Colon (tissue), 2 donors: ENCODE measurements around the gene TUBGCP3.

Source experiments
- FAIRE-seq: peaks from 2 replicates; lab custom pipeline; 2012; peaks lifted over from hg19 to GRCh38; lab: Jason Lieb, UNC
- donor health status: control.
- donor health status: control.

Gene TUBGCP3

DNA sequence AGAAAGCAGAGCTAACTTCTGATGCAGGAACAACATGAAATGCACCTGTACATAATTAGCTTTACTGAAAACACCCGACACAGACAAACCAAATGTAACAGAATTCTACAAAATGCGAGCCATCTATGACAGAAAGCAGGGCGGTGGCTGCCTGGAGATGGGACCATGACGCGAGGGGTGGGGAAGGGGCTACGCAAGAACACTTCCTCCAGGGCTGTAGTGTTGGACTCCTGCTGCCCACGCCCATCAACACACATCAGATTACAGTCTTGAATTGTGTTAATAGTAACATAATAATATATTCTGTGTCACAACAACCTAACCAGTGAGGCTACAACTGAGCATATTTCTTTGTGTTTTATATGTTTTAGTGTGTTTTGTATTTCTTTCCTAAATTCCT lies 108.6 kb downstream of the TUBGCP3 start:
- FAIRE-seq = no peak

DNA sequence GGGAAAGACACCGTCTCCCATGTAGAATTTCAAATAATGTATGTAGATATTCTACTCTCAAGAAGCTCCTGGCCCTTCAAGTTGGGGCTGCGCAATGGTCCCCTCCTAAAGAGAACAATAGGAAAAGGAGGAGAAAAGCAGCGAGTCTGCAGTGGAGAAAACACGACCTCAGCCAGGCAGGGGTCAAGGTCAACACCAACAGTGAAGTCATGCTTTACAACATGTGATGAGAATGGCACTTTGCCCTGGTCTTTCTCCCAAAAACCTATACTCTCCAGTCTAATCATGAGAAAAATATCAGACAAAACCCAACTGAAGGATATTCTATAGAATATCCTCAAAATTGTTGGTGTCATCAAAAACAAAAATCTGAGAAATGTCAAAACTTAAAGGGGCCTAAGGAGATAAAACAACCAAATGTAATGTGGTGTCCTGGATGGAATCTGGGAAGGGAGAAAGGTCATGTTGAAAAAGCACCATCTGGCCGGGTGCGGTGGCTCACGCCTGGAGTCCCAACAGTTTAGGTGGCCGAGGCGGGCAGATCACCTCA lies 110.8 kb downstream of the TUBGCP3 start:
- no peak for FAIRE-seq

DNA sequence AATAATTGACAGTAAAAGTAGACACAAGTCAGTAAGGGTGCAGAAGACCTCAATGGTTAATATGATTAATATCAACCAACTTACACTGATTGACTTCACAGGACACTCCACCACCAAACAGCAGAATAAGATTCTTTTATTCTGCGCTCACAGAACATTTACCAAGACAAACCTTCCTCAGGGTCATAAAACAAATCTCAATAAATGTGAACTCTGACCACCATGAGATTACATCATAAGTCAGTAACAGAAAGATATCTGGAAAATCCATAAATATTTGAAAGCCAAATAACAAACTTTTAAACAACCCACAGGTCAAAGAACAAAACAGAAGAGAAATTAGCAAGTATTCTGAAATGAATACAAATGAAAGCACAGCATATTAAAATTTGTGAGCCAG lies 112.1 kb downstream of the TUBGCP3 start:
- no peak for FAIRE-seq

DNA sequence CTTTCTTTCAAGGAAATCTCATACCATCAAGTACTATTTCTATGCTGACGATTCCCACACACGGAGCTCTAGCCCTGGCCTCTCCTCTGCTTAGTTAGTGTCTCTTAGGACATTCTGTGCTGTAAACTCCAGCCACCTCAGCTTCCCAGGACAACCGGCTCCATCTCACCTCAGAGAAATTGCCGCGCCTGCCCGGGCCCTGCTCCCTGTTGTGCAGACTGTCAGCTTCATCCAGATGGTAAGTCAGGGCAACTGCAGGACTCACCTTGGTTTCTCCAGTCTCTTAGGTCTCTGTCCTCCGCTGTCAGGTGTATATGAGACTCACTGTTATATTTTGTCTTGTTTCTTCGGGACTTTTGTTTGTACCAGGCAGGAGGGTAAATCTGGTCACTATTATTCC lies 113.1 kb downstream of the TUBGCP3 start:
- no peak for FAIRE-seq

DNA sequence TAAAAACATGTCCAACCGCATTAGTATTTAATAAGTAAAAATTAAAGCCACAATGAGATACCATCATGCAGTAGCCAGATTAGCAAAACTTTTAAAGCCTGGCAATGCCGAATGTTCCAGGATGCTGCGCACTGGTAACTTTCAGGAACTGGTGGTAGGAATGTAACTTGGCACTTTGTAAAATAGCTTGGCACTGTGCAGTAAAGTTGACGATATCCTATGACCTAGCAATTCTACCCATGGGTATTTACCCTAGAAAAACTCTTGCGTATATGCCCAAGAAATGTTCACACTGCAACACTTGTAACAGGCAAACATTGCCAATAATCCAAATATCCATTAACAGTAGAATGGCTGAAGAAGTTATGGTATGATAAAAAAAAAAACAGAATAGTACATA lies 114.1 kb downstream of the TUBGCP3 start:
- no peak for FAIRE-seq

DNA sequence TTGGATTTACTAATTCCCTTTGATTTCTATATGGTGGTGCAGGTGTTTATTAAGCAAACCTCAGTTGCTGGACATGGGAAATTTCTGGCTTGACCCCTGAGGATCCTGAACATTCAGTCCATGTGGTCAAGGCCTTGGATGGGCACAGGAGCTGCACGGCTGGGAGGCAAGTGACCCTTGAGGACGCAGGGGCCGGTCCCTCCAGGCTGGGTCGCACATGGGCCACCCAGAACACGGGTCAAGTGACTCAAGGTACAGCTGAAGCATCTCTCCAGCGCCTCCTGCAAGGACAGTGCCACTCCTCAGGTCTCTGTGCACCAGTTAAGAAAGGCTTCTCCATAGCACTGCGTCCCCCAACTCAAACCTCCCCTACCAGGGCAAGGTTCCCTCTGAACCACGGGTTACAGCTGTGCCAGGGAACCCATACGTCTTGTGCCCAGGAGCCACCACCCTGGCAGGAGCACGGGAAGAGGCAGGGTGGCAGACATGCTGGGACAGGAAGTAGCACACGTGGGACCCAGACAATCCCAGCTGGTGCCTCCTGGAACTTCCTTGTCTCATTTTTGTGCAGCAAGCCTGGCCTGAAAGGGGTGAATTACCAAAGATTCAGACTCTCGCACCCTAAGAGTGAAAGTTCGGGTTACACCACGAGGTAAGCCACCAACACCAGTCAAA lies 118.7 kb downstream of the TUBGCP3 start:
- FAIRE-seq = no peak

DNA sequence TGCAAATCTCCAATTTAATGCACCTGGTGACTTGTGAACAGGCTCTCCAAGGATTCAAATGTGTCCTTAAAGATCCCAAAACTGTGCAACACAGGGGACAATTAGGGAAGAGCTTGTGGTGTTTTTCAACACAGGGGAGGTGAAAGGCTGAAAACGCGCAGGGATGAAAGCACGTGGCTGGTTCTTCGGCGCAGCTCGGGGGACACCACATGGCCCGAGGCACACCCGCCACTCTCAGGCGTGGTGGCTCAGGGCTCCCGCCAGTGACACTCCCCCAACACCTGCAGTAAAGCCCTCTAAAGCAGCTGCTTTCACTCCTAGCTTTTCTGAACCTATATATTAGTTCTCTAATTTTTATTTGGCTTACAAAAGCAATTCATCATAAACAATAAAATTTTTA lies 119.9 kb downstream of the TUBGCP3 start:
- FAIRE-seq = no peak

DNA sequence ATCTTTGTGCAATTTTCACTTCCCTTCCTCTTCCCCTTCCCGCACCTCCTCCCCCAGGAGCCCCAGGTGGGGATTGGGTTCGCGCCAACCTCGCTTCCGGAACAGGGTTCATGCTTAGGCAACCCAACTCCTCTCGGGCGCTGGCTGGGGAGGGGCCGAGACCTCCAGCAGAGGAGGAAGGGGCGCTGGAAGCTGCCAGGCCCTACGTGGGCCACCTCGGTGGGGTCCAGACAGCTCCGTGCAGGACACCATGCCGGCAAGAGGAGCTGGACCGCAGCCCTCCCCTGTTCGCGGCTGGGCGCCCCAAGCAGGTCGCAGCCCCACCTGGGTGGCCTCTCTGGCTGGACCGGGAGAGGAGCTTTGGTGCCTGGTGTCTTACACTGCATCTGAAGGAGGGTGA lies 120.7 kb downstream of the TUBGCP3 start:
- FAIRE-seq = no peak

DNA sequence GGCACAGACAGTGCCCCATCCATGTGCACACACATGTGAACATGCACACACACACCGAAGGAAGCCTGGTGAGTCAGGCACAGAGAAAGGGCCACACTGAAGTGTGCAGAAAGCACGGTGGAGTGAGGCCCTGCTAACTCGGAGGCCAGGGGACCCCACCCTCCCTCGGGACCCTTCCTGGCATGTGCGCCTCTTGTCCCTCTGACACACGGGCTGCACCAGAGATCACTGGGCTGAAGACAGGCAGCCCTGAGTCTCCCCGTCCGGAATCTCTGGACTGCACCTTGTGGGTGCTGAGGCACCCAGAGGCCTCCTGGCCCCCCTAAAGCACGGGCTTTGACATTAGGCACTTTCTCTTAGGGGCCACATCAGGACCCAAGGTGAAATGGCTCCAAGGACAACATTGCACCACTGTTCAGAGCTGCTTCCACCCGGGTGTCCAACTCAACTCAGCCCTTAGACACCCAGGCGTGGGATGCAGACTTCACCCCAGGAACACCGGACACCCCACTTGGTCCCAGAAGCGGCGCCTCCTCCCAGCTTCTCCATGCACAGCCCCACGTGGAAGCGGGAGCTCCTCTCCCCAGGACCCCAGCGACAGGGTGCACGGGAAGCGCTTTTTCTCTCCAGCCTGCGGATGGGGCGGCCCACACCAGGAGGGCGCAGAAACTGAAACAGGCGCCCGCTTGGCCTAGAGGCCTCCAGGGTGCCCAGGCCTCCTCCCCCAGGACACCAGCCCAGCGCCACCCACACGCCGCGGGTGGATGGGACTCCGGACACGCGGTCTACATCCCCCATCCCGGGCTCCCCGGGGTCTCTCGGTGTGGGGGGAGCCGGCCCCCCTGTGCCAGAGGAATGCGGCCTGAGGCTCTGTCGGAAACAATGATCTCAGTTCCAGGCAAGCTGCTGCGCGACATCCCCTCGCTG lies 121.6 kb downstream of the TUBGCP3 start:
- no peak for FAIRE-seq

DNA sequence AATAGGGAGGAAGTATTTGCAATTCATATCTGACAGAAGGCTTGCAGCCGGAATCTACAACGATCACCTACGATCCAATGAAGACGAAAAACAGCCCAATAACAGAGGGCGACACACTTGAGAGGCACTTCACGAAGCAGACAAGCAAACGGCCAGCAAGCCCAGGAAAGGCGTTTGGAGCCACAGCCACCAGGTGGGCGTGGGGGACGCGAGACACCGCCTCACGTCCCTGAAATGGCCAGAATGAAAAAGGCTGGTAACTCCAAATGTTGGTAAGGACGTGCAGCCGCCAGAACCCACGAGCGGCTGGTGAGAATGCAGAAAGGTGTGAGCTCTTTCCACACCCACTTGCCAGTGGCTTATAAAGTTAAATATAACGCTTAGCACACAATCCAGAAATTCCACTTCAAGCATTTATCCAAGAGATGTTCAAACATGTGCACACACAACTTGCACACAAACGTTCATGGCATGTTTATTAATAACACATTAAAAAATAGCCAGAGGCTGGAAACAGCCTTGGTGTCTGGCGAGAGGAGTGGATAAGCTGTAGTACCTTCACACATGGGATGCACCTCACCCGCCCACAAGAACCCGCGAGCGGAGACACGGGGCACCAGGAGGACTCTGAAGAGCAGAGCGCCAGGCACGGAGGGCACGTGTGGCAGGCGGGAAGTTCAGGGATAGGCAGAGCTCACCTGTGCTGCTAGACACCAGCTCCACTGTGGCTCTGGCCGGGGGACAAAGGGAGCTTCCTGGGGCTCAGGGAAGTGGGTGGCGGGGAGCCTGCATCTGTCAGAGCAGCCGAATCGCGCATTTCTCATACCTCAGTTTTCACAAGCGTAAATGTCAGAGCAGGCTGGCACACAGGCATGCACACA lies 122.5 kb downstream of the TUBGCP3 start:
- FAIRE-seq = no peak

DNA sequence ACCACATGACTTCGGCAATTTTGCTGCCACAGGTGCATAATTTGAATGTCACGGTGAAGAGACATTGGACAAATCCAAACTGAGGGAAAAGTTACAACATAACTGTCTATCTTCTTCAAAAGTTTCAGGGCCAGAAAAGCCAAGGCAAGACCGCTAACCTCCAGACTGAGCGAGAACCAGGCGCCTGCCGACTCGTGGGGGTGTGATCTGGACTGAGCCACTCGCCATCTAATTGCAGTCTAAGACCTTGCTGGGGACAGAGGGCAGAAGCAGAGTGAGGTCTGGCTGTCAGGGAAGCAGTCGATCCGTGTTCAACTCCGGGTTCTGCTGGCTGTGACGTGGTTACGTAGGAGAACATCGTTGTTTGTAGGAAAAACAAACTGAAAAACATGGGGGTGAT lies 123.2 kb downstream of the TUBGCP3 start:
- FAIRE-seq = no peak

DNA sequence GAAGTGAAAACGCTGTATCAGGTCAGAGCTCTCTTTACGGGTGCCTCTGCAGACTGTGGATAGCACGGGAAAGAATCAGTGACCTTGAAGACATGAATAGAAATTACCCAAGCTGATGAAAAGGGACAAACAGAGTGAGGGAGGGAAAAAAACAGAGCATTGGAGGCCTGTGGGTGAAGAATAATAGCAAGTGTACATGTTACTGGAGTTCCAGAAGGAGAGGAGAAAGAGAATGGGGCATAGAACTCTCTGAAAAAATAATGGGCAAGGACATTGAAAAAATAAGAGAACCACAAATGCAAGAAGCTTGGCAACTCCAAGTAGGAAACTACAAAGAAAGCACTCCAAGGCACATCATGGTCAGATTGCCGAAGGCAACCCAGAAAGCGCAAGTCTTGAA lies 125.5 kb downstream of the TUBGCP3 start:
- no peak for FAIRE-seq

DNA sequence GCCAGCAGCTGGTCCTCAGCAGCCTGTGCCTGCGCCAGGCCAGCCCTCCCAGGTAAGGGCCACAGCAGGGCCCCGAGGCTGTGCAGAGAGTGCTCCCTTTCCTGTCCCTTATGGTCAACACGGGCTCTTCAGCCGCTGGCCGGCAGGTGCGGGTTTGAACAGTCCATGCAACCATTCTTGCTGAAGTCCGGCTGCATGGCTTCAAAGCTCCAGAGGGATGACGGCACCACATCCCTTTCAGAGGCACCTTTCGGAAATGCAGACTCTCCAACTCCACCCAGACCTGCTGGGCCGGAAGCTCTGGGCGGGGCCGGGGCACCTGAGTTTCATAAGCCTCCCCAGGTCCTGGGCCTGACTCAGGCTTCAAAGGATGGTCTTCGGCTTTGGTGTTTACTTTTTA lies 130.5 kb downstream of the TUBGCP3 start:
- FAIRE-seq = no peak

DNA sequence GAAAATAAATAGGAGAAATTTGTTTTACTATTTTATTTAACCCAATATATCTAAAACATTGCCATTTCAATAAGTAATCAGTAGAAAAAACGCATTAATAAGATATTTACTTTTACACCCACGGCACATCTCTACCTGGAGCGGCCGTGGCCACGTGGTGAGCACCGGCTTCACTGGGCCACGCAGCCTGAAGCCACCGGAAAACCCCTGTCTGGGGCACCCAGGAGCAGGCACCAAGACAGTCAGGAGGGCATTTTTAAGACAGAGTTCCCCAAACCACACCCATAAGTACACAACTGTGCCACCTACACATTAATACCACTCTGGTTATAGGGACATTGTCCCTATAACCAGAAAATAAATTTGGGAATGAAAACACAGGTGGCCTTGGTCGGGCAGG lies 130.9 kb downstream of the TUBGCP3 start:
- FAIRE-seq = no peak

DNA sequence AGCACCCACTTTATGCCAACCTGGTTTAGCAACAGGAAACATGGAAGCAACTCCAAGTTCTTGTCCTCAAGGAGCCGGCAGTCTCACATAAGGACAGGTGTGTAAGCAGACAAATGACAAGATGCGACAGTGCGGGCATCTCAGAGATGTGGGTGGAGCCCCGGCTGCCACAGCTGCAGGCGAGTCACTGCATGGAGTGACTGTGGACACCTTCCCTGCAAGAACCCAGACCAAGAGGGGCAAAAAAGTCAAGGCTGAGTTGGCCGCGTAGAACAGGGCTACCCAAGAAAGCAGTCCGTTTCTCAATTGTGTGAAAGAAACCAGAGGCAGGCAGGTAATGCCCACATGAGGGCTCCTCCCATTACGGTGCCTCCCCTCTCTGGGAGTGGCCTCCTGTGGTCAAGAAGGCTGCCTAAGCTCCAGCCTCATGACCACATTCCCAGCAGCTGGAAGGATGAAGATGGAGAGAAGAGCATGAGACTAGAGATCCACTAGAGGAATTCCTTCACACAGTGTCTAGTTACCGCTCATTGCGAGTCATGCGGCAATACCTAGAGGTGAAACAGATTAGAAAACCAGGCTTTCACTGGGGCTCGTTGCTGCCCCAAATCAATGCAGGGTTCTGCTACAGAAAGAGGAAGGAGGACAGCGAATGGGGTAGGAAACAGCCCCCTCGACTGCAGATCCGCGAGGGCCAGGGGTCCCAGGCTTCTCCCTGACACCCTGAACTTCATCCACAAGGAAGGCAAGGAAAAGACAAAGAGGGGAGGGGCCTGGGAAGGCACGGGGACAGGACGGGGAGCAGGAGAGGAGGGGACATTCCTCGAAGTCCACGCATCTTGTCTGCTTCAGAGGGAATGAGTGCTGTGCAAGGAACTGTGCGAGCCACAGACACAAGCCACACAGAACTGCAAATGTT lies 131.6 kb downstream of the TUBGCP3 start:
- no peak for FAIRE-seq

DNA sequence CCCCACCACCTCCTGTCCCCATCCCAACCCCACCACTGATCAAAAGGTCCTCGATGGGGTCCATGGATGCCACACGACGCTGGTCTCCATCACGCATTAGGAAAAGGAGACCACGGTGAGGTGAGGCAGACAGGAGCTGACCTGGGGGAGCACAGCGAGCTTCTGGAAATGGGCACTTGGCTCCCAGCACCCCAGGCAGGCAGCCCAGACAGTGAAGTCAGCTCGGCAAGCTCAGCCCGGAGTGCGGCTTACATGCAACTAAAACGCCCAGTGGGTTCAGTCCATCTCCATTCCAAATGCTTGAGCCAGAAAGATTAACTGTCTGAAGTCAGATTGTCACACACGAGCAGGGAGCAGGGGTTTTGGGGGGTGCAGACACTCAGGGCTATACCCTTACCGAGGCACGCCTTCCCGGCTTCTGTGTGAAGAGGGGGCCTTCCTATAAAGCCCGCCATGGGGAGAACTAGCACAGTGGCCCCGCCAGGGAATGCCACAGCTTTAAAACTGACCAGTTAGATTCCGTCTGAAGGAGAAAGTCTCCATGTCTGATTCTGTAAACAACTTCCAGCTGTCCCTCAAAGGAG lies 132.4 kb downstream of the TUBGCP3 start:
- no peak for FAIRE-seq

DNA sequence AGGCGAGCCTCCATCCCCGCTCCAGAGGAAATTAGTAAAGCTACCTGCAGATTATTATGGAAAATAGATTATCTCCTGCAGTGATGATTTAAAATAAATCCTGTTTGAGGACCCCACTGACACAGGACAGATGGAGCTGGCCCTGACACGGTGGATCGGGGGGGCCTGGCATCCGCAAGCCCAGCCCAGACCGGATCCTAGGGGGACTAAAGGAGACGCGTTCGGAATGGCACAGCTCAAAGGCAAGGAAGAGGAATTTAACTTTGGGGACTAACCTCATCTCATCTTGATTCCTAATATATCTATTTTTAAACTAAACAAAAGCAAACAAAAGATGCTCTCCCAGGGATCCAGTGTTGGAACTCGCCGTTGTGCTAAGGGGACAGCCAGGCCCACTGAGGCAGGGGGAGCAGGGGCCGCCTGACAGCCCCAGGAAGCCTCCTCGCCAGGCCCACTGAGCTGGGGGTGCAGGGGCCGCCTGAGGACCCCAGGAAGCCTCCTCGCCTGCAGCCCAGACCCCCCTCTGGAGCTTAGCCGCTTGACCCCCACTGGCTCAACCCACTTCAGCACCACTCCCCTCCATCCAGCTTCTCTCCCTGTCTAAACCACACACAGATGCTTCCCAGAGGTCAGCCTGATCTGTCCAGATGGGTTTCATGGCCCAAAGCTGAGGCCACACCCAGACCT lies 133.2 kb downstream of the TUBGCP3 start:
- no peak for FAIRE-seq

DNA sequence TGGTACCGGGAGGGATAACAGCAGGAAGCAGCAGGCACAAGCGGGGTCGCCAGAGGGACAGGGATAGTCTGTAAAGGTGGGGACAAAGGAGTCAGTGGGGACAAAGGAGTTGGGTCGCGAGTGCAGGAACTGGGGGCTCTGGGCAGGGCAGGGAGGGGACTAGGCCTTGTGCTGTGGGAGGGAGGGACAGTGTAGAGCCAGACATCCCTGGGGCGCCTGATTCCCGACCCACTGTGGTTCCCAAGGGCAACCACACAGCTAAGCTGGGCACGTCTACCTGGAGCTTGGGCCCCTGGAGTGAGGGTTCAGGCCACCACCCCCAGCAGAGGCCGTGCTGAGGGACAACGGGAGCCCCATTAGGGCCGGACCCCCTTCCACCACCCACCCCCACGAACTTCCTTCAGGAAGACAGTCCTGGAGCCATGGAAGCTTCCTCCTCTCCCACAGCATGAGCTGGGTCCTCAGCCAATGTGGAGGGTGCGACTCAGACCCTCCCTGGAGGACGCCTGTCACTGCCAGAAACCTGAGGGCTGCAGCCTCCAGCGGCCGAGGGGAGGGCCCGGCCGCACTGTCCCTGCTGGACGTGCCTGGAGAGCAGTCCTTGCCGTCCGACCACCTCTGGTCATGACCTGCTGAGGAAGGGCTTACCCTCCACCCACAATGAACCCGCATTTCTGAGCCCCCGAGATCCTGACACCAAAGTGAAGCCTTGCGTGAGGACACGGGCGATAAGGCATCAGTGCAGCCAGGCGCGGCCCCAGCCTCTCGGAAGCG lies 133.9 kb downstream of the TUBGCP3 start:
- no peak for FAIRE-seq

DNA sequence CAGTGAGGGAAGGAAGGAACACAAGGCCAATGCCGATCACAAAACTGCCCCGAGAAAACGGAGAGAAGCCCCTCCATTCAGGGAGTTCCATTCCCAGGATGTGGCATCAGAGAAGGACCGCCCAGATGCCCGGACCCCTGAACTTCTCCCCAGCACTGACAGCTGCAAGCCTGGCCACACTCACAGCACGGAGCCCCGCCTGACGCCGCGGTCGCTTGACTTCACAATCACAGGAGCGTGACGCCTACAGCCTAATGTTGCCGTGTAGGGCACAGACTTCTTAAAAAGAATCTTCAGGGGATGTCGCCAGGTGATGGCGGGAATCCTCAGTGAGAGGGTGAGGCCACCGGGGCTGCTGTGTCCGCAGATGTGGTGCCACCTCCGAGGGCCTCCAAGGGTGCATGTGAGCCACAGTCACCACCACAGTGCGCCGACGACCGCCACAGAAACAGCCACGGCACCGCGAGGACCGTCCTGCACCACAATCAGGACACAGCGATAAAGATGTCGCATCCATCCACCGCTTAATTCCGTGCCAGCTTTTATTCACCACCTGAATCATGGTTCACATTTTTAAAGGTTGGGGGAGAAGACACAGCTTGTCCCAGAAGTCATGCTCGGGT lies 134.6 kb downstream of the TUBGCP3 start:
- FAIRE-seq = no peak
